ENCODE measurements around the gene ACOT11.

DNA sequence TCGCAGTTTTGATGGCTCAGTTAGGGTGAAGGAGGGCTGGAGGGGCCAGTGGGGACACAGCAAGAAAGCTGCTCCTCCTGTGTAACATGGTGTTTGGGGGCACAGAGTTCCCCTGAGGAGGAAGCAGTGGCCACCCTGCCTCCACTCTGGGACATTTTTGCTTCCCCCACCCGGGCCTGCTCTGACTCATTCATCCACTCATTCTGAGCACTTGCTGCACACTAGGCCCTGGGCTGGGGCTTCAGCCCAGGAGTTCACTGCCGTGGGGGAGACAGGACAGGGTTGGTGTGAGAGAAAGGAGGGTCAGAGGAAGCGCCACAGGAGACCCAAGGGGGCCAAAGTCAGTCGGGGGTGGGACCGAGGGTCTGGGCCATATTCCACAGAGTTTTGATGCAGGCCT, 41.4 kb upstream of the ACOT11 start:
- TF ChIP-seq EP300 (IDR thresholded peaks at IDR 0.05), result no peak
- TF ChIP-seq, protein P1, sequence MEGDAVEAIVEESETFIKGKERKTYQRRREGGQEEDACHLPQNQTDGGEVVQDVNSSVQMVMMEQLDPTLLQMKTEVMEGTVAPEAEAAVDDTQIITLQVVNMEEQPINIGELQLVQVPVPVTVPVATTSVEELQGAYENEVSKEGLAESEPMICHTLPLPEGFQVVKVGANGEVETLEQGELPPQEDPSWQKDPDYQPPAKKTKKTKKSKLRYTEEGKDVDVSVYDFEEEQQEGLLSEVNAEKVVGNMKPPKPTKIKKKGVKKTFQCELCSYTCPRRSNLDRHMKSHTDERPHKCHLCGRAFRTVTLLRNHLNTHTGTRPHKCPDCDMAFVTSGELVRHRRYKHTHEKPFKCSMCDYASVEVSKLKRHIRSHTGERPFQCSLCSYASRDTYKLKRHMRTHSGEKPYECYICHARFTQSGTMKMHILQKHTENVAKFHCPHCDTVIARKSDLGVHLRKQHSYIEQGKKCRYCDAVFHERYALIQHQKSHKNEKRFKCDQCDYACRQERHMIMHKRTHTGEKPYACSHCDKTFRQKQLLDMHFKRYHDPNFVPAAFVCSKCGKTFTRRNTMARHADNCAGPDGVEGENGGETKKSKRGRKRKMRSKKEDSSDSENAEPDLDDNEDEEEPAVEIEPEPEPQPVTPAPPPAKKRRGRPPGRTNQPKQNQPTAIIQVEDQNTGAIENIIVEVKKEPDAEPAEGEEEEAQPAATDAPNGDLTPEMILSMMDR (IDR thresholded peaks at IDR 0.05), result no peak

Data from ovary (tissue), 3 donors.